Panc1 (cell line): ENCODE results near the gene ENDOV. TPM values are rescaled to one million over a fixed set of nuclear protein-coding genes. Genes with fewer than 3 reads are reported as not detected.

Source experiments
- microRNA-seq: library from miRNA; unstranded; fragments of <30 nt; microRNA quantifications from one replicate; pipeline ENCODE4 v1.1.0, GENCODE V29; 2020; ENCODE audit not compliant: unreplicated experiment
- total RNA-seq: library from RNA; stranded (reverse); gene quantifications from one replicate; pipeline ENCODE4 v1.2.1, GENCODE V29; 2021; ENCODE audit not compliant: unreplicated experiment

ENDOV gene
- total RNA-seq, 1 experiment from 2014 or later = 37.1 TPM

Small RNAs within 50 kb of the gene (microRNA-seq; reads per million reads assigned to microRNA genes)
- gene MIR4730 = not detected

Other genes starting within 250 kb of the ENDOV start
- not detected for gene CARD14, start 245.1 kb upstream of the ENDOV start, total RNA-seq
- 70.2 TPM for gene SGSH, start 194.8 kb upstream of the ENDOV start, total RNA-seq
- gene SLC26A11, start 194.7 kb upstream of the ENDOV start, total RNA-seq = 30.9 TPM
- 230 TPM for gene RNF213, start 154.3 kb upstream of the ENDOV start, total RNA-seq
- gene NPTX1, start 61.4 kb downstream of the ENDOV start, total RNA-seq = 1.1 TPM
- 58.0 TPM for gene RPTOR, start 129.7 kb downstream of the ENDOV start, total RNA-seq